HepG2 (cell line): Measurements from ENCODE around the gene F8.

Source experiments
- CBX1 ChIP-seq: IDR thresholded peaks from one replicate; pipeline ENCODE4 v1.6.1; 2016; ENCODE audit warnings: antibody characterized with exemption, low read depth
- POLR2A ChIP-seq, 2 experiments: IDR thresholded peaks; 2 replicates each; pipeline ENCODE4 v1.6.1; 2011; ENCODE audit warnings: low read depth in 2 of 2, low read length in 2 of 2, mild to moderate bottlenecking in 1 of 2, moderate library complexity in 1 of 2; ENCODE audit not compliant: insufficient read depth in 1 of 2

GRCh38 chrX:155028877-155029291, 6.4 kb upstream of the F8 start:
- no peak for TF ChIP-seq CBX1
- TF ChIP-seq POLR2A (IDR thresholded peaks at IDR 0.05; ENCODE audit: insufficient read depth in 1 of 2, low read depth in 2 of 2, low read length in 2 of 2) = no peak
